ENCODE measurements around the gene ZAR1L. TPM values are rescaled to one million over a fixed set of nuclear protein-coding genes. Genes with fewer than 3 reads are reported as not detected.

The ZAR1L gene
- total and polyA plus RNA-seq, 4 donors = not detected

GRCh38 chr13:32254916-32255723 is 60.0 kb downstream of the ZAR1L start:
- Histone ChIP-seq H3K27me3 (ENCODE audit: control insufficient read depth in 4 of 4, insufficient read depth in 4 of 4, low read length in 3 of 4) (no peaks in the 10 kb centered on the region), H3K4me1 (ENCODE audit: control insufficient read depth in 4 of 4, insufficient read depth in 4 of 4, low read length in 3 of 4) (peaks cover 2 to 23% (median 4%) of the 10 kb centered on the region in 4 donors), H3K36me3 (ENCODE audit: control insufficient read depth in 4 of 4, insufficient read depth in 3 of 4, low read depth in 1 of 4, low read length in 3 of 4) (no peaks in the 10 kb centered on the region), H3K27ac (ENCODE audit: low read depth in 1 of 2, low read length in 2 of 2) (peak overlapping the region; percentile 88 to 93), H3K4me3 (ENCODE audit: low read depth in 1 of 3, low read length in 3 of 3) (peak overlapping the region; percentile 41 to 66 (median 64)), H3K9me3 (ENCODE audit: control insufficient read depth in 4 of 4, low read length in 3 of 4) (no peaks in the 10 kb centered on the region), H3K9ac (ENCODE audit: low read depth in 1 of 2, low read length in 2 of 2) (peak overlapping the region; percentile 80 to 96)
- 30% methylated on average over 10 of the region's 10 CpGs for WGBS
- TF ChIP-seq REST (IDR thresholded peaks at IDR 0.05) = no peak
- TF ChIP-seq NR2F2 (IDR thresholded peaks at IDR 0.05) = no peak
- no peak for TF ChIP-seq GABPA (IDR thresholded peaks at IDR 0.05 in 1 of 2, conservative IDR thresholded peaks at IDR 0.05 in 1 of 2)
- TF ChIP-seq RAD21 (IDR thresholded peaks at IDR 0.05) = no peak
- no peak for TF ChIP-seq FOXA2 (IDR thresholded peaks at IDR 0.05)
- TF ChIP-seq FOXA1 (IDR thresholded peaks at IDR 0.05) = no peak
- TF ChIP-seq TAF1 (conservative IDR thresholded peaks at IDR 0.05) = no peak
- TF ChIP-seq EGR1 (IDR thresholded peaks at IDR 0.05; ENCODE audit: low read depth in 2 of 2) = no peak
- no peak for TF ChIP-seq MAX (IDR thresholded peaks at IDR 0.05)
- no peak for TF ChIP-seq HNF4A (conservative IDR thresholded peaks at IDR 0.05)
- no peak for TF ChIP-seq CTCF (IDR thresholded peaks at IDR 0.05; ENCODE audit: low read depth, low read length, missing input control)
- no peak for TF ChIP-seq YY1 (IDR thresholded peaks at IDR 0.05)
- TF ChIP-seq SP1 (IDR thresholded peaks at IDR 0.05) = no peak
- no peak for TF ChIP-seq RXRA (IDR thresholded peaks at IDR 0.05)
- TF ChIP-seq ZBTB33 (IDR thresholded peaks at IDR 0.05) = no peak
- TF ChIP-seq ATF3 (IDR thresholded peaks at IDR 0.05) = no peak
- TF ChIP-seq HNF4G (IDR thresholded peaks at IDR 0.05) = no peak
- DNase-seq (ENCODE audit: low spot score) = no peak
